ENCODE results near the gene ZFR2.

Gene ZFR2

GRCh38 chr19:3798137-3798536 lies 70.7 kb downstream of the ZFR2 start:
- no peak for ATAC-seq
- TF ChIP-seq CREB5 (CRISPR knock-in tag; IDR thresholded peaks at IDR 0.05; ENCODE audit: low read depth) (no peak), PPARA (CRISPR knock-in tag; IDR thresholded peaks at IDR 0.05; ENCODE audit: borderline replicate concordance) (no peak), ISL1 (CRISPR knock-in tag; IDR thresholded peaks at IDR 0.05) (no peak), TCF4 (CRISPR knock-in tag; IDR thresholded peaks at IDR 0.05; ENCODE audit: borderline replicate concordance) (no peak), OSR1 (CRISPR knock-in tag; IDR thresholded peaks at IDR 0.05) (no peak), ZNF8 (CRISPR knock-in tag; IDR thresholded peaks at IDR 0.05) (no peak), ZNF565 (CRISPR knock-in tag; conservative IDR thresholded peaks at IDR 0.05; ENCODE audit: low read depth) (no peak), ZC3H10 (CRISPR knock-in tag; IDR thresholded peaks at IDR 0.05) (no peak), ARNTL (CRISPR knock-in tag; IDR thresholded peaks at IDR 0.05; ENCODE audit: borderline replicate concordance, low read depth) (no peak), ZFP30 (CRISPR knock-in tag; IDR thresholded peaks at IDR 0.05) (no peak)
- TF ChIP-seq, protein P1, sequence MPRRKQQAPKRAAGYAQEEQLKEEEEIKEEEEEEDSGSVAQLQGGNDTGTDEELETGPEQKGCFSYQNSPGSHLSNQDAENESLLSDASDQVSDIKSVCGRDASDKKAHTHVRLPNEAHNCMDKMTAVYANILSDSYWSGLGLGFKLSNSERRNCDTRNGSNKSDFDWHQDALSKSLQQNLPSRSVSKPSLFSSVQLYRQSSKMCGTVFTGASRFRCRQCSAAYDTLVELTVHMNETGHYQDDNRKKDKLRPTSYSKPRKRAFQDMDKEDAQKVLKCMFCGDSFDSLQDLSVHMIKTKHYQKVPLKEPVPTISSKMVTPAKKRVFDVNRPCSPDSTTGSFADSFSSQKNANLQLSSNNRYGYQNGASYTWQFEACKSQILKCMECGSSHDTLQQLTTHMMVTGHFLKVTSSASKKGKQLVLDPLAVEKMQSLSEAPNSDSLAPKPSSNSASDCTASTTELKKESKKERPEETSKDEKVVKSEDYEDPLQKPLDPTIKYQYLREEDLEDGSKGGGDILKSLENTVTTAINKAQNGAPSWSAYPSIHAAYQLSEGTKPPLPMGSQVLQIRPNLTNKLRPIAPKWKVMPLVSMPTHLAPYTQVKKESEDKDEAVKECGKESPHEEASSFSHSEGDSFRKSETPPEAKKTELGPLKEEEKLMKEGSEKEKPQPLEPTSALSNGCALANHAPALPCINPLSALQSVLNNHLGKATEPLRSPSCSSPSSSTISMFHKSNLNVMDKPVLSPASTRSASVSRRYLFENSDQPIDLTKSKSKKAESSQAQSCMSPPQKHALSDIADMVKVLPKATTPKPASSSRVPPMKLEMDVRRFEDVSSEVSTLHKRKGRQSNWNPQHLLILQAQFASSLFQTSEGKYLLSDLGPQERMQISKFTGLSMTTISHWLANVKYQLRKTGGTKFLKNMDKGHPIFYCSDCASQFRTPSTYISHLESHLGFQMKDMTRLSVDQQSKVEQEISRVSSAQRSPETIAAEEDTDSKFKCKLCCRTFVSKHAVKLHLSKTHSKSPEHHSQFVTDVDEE (CRISPR knock-in tag; IDR thresholded peaks at IDR 0.05) = no peak
- TF ChIP-seq, protein P2, sequence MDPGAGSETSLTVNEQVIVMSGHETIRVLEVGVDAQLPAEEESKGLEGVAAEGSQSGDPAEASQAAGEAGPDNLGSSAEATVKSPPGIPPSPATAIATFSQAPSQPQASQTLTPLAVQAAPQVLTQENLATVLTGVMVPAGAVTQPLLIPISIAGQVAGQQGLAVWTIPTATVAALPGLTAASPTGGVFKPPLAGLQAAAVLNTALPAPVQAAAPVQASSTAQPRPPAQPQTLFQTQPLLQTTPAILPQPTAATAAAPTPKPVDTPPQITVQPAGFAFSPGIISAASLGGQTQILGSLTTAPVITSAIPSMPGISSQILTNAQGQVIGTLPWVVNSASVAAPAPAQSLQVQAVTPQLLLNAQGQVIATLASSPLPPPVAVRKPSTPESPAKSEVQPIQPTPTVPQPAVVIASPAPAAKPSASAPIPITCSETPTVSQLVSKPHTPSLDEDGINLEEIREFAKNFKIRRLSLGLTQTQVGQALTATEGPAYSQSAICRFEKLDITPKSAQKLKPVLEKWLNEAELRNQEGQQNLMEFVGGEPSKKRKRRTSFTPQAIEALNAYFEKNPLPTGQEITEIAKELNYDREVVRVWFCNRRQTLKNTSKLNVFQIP (CRISPR knock-in tag; IDR thresholded peaks at IDR 0.05; ENCODE audit: borderline replicate concordance, low read depth) = no peak

DNA sequence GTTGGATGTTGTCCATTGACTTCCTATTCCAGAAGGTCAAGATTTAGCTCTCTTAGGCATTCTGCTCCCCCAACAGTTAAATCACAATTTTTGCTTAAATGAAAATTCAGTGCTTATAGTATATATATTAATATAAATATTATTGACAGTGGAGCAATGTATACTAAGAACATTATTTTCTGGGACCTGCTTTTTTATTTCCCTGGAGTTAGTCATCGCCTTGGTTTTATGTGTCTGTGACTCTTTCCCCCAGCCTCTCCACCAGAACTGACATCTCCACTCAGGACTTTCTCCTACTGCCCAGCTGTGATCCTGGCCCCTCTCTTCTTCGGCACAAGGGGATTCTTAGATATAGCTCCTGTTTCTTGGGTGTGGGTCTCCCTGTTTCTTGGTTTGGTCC lies 72.5 kb downstream of the ZFR2 start:
- ATAC-seq = no peak
- TF ChIP-seq, protein P2 (CRISPR knock-in tag; IDR thresholded peaks at IDR 0.05; ENCODE audit: borderline replicate concordance, low read depth) = no peak

DNA sequence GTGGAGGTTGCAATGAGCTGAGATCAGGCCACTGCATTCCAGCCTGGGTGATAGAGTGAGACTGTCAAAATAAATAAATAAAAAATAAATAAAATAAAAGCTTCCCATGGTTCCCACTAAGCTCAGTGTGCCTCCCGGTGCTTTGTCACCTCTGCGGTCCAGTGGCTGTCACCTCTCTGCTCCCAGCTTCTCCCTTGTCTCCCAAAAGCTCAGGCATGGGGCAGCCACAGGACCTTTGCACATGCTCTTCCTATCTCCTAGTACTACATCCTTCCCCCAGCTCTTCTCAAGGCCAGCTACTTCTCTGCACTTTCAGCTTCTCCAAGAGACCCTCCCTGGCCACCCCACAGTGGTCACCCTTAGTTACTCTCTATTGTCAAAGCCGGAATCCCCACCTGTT lies 75.0 kb downstream of the ZFR2 start:
- ATAC-seq = no peak
- TF ChIP-seq BACH2 (CRISPR knock-in tag; IDR thresholded peaks at IDR 0.05; ENCODE audit: borderline replicate concordance) (no peak), ESRRG (CRISPR knock-in tag; IDR thresholded peaks at IDR 0.05) (no peak), ZNF70 (CRISPR knock-in tag; IDR thresholded peaks at IDR 0.05) (no peak), PATZ1 (CRISPR knock-in tag; IDR thresholded peaks at IDR 0.05; ENCODE audit: borderline replicate concordance) (no peak), OSR1 (CRISPR knock-in tag; IDR thresholded peaks at IDR 0.05) (no peak), TOX (CRISPR knock-in tag; IDR thresholded peaks at IDR 0.05; ENCODE audit: borderline replicate concordance) (no peak)

GRCh38 chr19:3792114-3792513 lies 76.7 kb downstream of the ZFR2 start:
- no peak; the same call in 2 of the 3 replicates for ATAC-seq
- TF ChIP-seq ZC3H10 (CRISPR knock-in tag; IDR thresholded peaks at IDR 0.05) (no peak), ARNTL (CRISPR knock-in tag; IDR thresholded peaks at IDR 0.05; ENCODE audit: borderline replicate concordance, low read depth) (no peak), SNAI2 (CRISPR knock-in tag; IDR thresholded peaks at IDR 0.05) (no peak), ZNF8 (CRISPR knock-in tag; IDR thresholded peaks at IDR 0.05) (no peak), TOX (CRISPR knock-in tag; IDR thresholded peaks at IDR 0.05; ENCODE audit: borderline replicate concordance) (no peak), PPARA (CRISPR knock-in tag; IDR thresholded peaks at IDR 0.05; ENCODE audit: borderline replicate concordance) (no peak), BACH2 (CRISPR knock-in tag; IDR thresholded peaks at IDR 0.05; ENCODE audit: borderline replicate concordance) (no peak), GLIS3 (CRISPR knock-in tag; IDR thresholded peaks at IDR 0.05) (no peak), ZFP3 (CRISPR knock-in tag; IDR thresholded peaks at IDR 0.05) (no peak), ZNF565 (CRISPR knock-in tag; conservative IDR thresholded peaks at IDR 0.05; ENCODE audit: low read depth) (no peak)
- TF ChIP-seq, protein P2 (CRISPR knock-in tag; IDR thresholded peaks at IDR 0.05; ENCODE audit: borderline replicate concordance, low read depth) = no peak
- TF ChIP-seq, protein P1 (CRISPR knock-in tag; IDR thresholded peaks at IDR 0.05) = no peak

Data from SK-N-SH treated with all-trans-retinoic acid at 6 μM for 48 hours (cell line).